K562 (cell line): ENCODE measurements around the gene KRT81. TPM values are rescaled to one million over a fixed set of nuclear protein-coding genes. Genes with fewer than 3 reads are reported as not detected.

ENCODE experiments used
- ATAC-seq: fragments of 200-7000 bp; cut with Tn5 transposase; 3 replicates; pipeline ENCODE4 v1.9.1; 2020; ENCODE audit warnings: moderate library complexity
- BruUV-seq: library from RNA; stranded (reverse); fragments of 400-500 nt; replicated peaks from 2 replicates; lab custom pipeline; 2021; lab: Mats Ljungman, UMichigan
- CTCF ChIA-PET: fragments of 300-600 bp; formaldehyde crosslinking; extraction: SDS; loops from one replicate; lab custom pipeline; 2021; ENCODE audit warnings: low intra/inter-chr PET ratio; lab: Yijun Ruan, JAX
- POLR2A ChIA-PET: fragments of 300-600, 350-650 bp; sonication (Branson Sonifier 250); formaldehyde crosslinking; extraction: SDS; loops from one replicate; lab custom pipeline; 2021; ENCODE audit warnings: antibody characterized with exemption, inconsistent platforms; lab: Yijun Ruan, JAX
- DNase-seq, 4 experiments: peaks; one replicate each; pipeline versions ENCODE4 v3.0.0 to v3.0.0-alpha.2; 2011 to 2018; ENCODE audit warnings: low spot score in 3 of 4, mixed read lengths in 3 of 4; ENCODE audit errors: extremely low read depth in 1 of 4
- FAIRE-seq: peaks from 2 replicates; lab custom pipeline; 2011; peaks lifted over from hg19 to GRCh38; lab: Jason Lieb, UNC
- H2AFZ ChIP-seq: 2 replicates; pipeline ENCODE4 v1.6.0; 2011; ENCODE audit warnings: low read depth, low read length, control low read depth, inconsistent platforms
- H3K27ac ChIP-seq: fragments of 200-600 bp; 3 replicates; pipeline ENCODE4 v1.8.0; 2011; ENCODE audit warnings: low read depth, mild to moderate bottlenecking, control low read depth, inconsistent platforms, low read length, moderate library complexity, mixed read lengths; ENCODE audit errors: extremely low read depth
- H3K27me3 ChIP-seq, 2 experiments: fragments of 300-600 bp in 1 of 2; 2 replicates in 1 of 2; 3 replicates in 1 of 2; pipeline versions ENCODE4 v1.6.0 to v1.8.0; 2011; ENCODE audit warnings: inconsistent platforms in 2 of 2, low read length in 2 of 2, mild to moderate bottlenecking in 1 of 2, mixed read lengths in 1 of 2, moderate library complexity in 1 of 2; ENCODE audit not compliant: control insufficient read depth in 2 of 2, insufficient read depth in 2 of 2
- H3K36me3 ChIP-seq: fragments of 300-600 bp; 3 replicates; pipeline ENCODE4 v1.8.0; 2011; ENCODE audit warnings: mild to moderate bottlenecking, low read length, inconsistent platforms; ENCODE audit not compliant: control insufficient read depth, insufficient read depth
- H3K4me1 ChIP-seq, 2 experiments: fragments of 200-600 bp in 1 of 2; replicated peaks in 1 of 2; 2 replicates in 1 of 2; 3 replicates in 1 of 2; pipeline versions ENCODE4 v1.5.1 to v1.8.0; 2011; ENCODE audit warnings: inconsistent platforms in 2 of 2, low read length in 2 of 2, mild to moderate bottlenecking in 1 of 2, mixed read lengths in 1 of 2, moderate library complexity in 1 of 2; ENCODE audit not compliant: control insufficient read depth in 2 of 2, insufficient read depth in 2 of 2
- H3K4me2 ChIP-seq: 2 replicates; pipeline ENCODE4 v1.6.1; 2011; ENCODE audit warnings: low read length, control low read depth, inconsistent platforms, mixed read lengths; ENCODE audit not compliant: insufficient read depth
- H3K4me3 ChIP-seq: fragments of 200-600 bp; sonication (generic), shearing (Covaris generic); 2 replicates; pipeline ENCODE4 v1.5.1; 2016; ENCODE audit warnings: control low read depth, inconsistent platforms
- H3K79me2 ChIP-seq: fragments of 200-600 bp; 3 replicates; pipeline ENCODE4 v1.8.0; 2011; ENCODE audit warnings: low read length, inconsistent platforms; ENCODE audit not compliant: control insufficient read depth, insufficient read depth
- H3K9ac ChIP-seq, 2 experiments: 2 replicates each; pipeline versions ENCODE4 v1.6.0 to v1.6.1; 2011; ENCODE audit warnings: low read depth in 2 of 2, low read length in 2 of 2, control low read depth in 1 of 2, inconsistent platforms in 1 of 2, mild to moderate bottlenecking in 1 of 2, mixed read lengths in 1 of 2; ENCODE audit not compliant: insufficient read depth in 1 of 2
- H3K9me1 ChIP-seq: one replicate; pipeline ENCODE4 v1.6.0; 2011; ENCODE audit warnings: inconsistent platforms, mild to moderate bottlenecking, low read length, moderate library complexity; ENCODE audit not compliant: control insufficient read depth, insufficient read depth
- H3K9me3 ChIP-seq: replicated peaks from 2 replicates; pipeline ENCODE4 v1.5.1; 2011; ENCODE audit warnings: low read depth, low read length, inconsistent platforms; ENCODE audit not compliant: control insufficient read depth, insufficient read depth
- H4K20me1 ChIP-seq: replicated peaks from 2 replicates; pipeline ENCODE4 v1.6.1; 2011; ENCODE audit warnings: low read length, inconsistent platforms, mixed read lengths; ENCODE audit not compliant: control insufficient read depth, insufficient read depth
- CC2D1A ChIP-seq: fragments of 450-650 bp; IDR thresholded peaks from 2 replicates; pipeline ENCODE4 v1.6.1; 2017; ENCODE audit warnings: mild to moderate bottlenecking
- PHB2 ChIP-seq: fragments of 450-650 bp; IDR thresholded peaks from 2 replicates; pipeline ENCODE4 v1.6.1; 2017; ENCODE audit warnings: low read depth
- PHF21A ChIP-seq: fragments of 450-650 bp; IDR thresholded peaks from 2 replicates; pipeline ENCODE4 v1.6.1; 2017; ENCODE audit warnings: low read depth, borderline replicate concordance
- POLR2G ChIP-seq: fragments of 200-400 bp; formaldehyde crosslinking; IDR thresholded peaks from 2 replicates; pipeline ENCODE4 v1.6.1; 2017; ENCODE audit warnings: low read depth, mild to moderate bottlenecking, antibody characterized with exemption, low read length, moderate library complexity
- RCOR1 ChIP-seq, 2 experiments: IDR thresholded peaks; 2 replicates each; pipeline ENCODE4 v1.6.1; 2012; ENCODE audit warnings: low read depth in 2 of 2, low read length in 2 of 2, borderline replicate concordance in 1 of 2, improper control_type of control experiment in 1 of 2
- ZFPM2 ChIP-seq: fragments of 250-450 bp; sonication (Bioruptor Pico); IDR thresholded peaks from 2 replicates; pipeline ENCODE4 v1.5.1; 2022; ENCODE audit warnings: mild to moderate bottlenecking
- ZNF143 ChIP-seq: sonication (generic); formaldehyde crosslinking; IDR thresholded peaks from 2 replicates; pipeline ENCODE4 v1.9.0; 2022; ENCODE audit warnings: mild to moderate bottlenecking, missing genetic modification reagents
- WGBS: fragments of 100-300 bp; shearing (Covaris generic); methylation state at CpG from one replicate; pipeline ENCODE4 v1.1.6; 2016; ENCODE audit warnings: low coverage, mixed read lengths; ENCODE audit not compliant: insufficient coverage; ENCODE audit errors: missing lambda C conversion rate; 5-methylcytosine and 5-hydroxymethylcytosine counted together
- in situ Hi-C: fragments of 300-500 bp; cut with MboI; formaldehyde crosslinking; loops from 4 replicates; pipeline ENCODE4 v1.15.0; 2018; ENCODE audit warnings: inconsistent platforms, mixed read lengths
- intact Hi-C: fragments of 100-400 bp; cut with micrococcal nuclease; formaldehyde crosslinking; loops from 2 replicates; pipeline ENCODE4 v1.14.2; 2022
- polyA plus RNA-seq, 8 experiments: library from polyadenylated mRNA; depleted of rRNA in 4 of 8; stranded (reverse) in 5 of 8; unstranded in 3 of 8; fragments of >200 nt; fragmentation: Nextera tagmentation in 2 of 8; fragmentation: Illumina TruSeq in 1 of 8; extraction: Ambion mirVana in 2 of 8; extraction: Trizol in 1 of 8; gene quantifications; 2 replicates each; pipeline versions ENCODE4 v1.2.1 to v1.2.3, GENCODE V29; 2011 to 2014; ENCODE audit warnings: inconsistent platforms in 1 of 8, missing spikeins in 1 of 8
- total RNA-seq, 7 experiments: library from RNA; depleted of rRNA in 6 of 7; stranded (reverse); fragments of >200 nt in 6 of 7; fragmentation: Illumina TruSeq in 2 of 7; extraction: Trizol in 2 of 7; gene quantifications; 2 replicates each; pipeline versions ENCODE4 v1.2.1 to v1.2.3, GENCODE V29; 2011 to 2021; ENCODE audit warnings: low replicate concordance in 1 of 7

The KRT81 gene
- total and polyA plus RNA-seq, 9 of the 15 experiments (the other 6 are each of a cell fraction or from before 2014, with no cell fraction given) = 0.27 TPM; not detected in 8

DNA sequence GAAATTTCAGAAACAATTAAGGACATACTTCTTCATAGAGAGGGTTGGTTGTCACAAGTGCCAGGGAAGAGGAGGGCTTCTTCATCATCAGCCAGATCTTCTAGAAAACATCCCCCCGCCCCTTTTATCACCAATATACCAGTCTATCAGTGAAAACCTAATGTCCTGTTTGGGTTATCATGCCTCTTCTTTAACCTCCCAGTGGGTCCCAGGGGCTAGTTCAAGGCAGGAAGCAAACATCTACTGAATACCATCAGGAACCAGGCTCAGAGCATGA, 30.2 kb downstream of the KRT81 start:
- ChIA-PET POLR2A (no interaction called here), CTCF (no interaction called here)
- Histone ChIP-seq H3K79me2 (no peaks in the 10 kb centered on the region), H3K36me3 (no peaks in the 10 kb centered on the region), H3K4me3 (no peak overlapping the region), H3K4me2 (no peak overlapping the region), H3K9me3 (no peaks in the 10 kb centered on the region), H3K27me3 (peaks cover 16 to 43% of the 10 kb centered on the region in 2 experiments), H3K27ac (no peak overlapping the region), H3K4me1 (peaks cover 0 to 5% of the 10 kb centered on the region in 2 experiments; a peak in 1 of 5 replicates), H3K9ac (no peak overlapping the region), H4K20me1 (no peaks in the 10 kb centered on the region), H2AFZ (no peak overlapping the region), H3K9me1 (no peaks in the 10 kb centered on the region)
- ATAC-seq (no peak), FAIRE-seq (no peak), DNase-seq (no peak)
- TF ChIP-seq ZNF143 (CRISPR knock-in tag) (no peak), CC2D1A (no peak), ZFPM2 (CRISPR knock-in tag) (no peak), POLR2G (no peak), PHB2 (no peak), PHF21A (no peak), RCOR1 (IDR thresholded peaks at IDR 0.05; ENCODE audit: borderline replicate concordance in 1 of 2, low read depth in 2 of 2, low read length in 2 of 2) (no peak)
- intact Hi-C loops (no loop called here), in situ Hi-C loops (no loop called here)
- no TSS peak for BruUV-seq
- 0% methylated on average over 1 of the region's 1 CpG for WGBS
